GM12878 (cell line): ENCODE measurements around the gene CFAP54.
"Not testable (repeated sequence)": the region's sequence is repeated elsewhere in the genome, so short reads cannot be mapped to it uniquely, and the experiment has no call there.

Experiments used
- CTCF ChIP-seq, 3 experiments: IDR thresholded peaks in 2 of 3; conservative IDR thresholded peaks in 1 of 3; 2 replicates each; pipeline ENCODE4 v1.5.1; 2011; ENCODE audit warnings: low read depth in 3 of 3, low read length in 3 of 3, mild to moderate bottlenecking in 3 of 3, control low read depth in 2 of 3, moderate library complexity in 2 of 3, inconsistent platforms in 1 of 3, mixed read lengths in 1 of 3; ENCODE audit not compliant: control insufficient read depth in 2 of 3, insufficient read depth in 1 of 3; ENCODE audit errors: extremely low read depth in 1 of 3
- HCFC1 ChIP-seq: fragments of 150-350 bp; IDR thresholded peaks from 2 replicates; pipeline ENCODE4 v1.6.1; 2014; ENCODE audit warnings: low read length
- POLR2A ChIP-seq: IDR thresholded peaks from 2 replicates; pipeline ENCODE4 v1.6.1; 2011; ENCODE audit warnings: low read depth, mild to moderate bottlenecking, low read length
- SUPT20H ChIP-seq: IDR thresholded peaks from 2 replicates; pipeline ENCODE4 v1.6.1; 2011; ENCODE audit warnings: low read depth, mild to moderate bottlenecking, low read length, moderate library complexity, borderline replicate concordance; ENCODE audit not compliant: control insufficient read depth

- TF ChIP-seq HCFC1; CTCF (IDR thresholded peaks at IDR 0.05 in 2 of 3, conservative IDR thresholded peaks at IDR 0.05 in 1 of 3; ENCODE audit: control insufficient read depth in 2 of 3, extremely low read depth in 1 of 3, insufficient read depth in 1 of 3, low read depth in 3 of 3, low read length in 3 of 3); SUPT20H; POLR2A: not testable (repeated sequence)
These were observed 30.1 kb upstream of the CFAP54 start for GRCh38 chr12:96459281-96459680.
